ENCODE data around the gene PRDM2.

DNA sequence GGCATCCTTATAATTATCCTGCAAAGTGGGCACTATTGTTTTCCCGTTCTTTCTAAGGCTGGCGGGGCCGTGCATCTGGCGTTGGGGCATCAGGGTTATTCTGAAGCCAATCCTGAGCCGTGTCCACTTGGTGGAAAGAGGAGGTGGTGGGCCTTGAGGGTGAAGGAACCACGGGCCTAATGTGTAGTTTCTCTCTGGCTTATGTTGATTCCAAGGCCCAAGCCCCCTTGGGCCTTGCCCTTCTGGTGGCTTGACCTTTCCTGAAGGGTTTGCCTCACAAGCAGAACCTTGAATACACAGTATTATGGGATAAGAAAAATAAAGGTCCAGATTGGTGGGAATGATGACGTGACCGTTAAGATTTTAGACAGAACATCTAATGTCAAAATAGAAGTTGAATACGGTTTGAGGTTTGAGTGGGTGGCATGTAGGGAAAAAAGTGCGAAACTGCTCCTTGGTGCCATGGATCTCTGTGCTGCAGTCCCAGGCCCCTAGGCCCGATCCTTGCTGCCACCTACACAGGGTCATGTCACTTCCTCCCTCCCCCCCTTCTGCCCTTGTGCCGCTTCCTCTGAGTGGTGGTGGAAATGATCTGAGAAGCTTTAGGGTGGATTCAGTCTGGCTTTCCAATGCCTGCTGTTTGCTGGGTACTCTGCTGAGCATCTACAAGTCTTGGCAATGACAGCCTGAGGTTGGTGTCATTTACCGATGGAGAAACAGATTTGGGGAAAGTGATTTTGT, 90.5 kb downstream of the PRDM2 start:
- TF ChIP-seq YY1 (IDR thresholded peaks at IDR 0.05; ENCODE audit: insufficient read depth, insufficient read length) (no peak), ZNF274 (IDR thresholded peaks at IDR 0.05; ENCODE audit: low read depth, low read length) (no peak)

Data from NT2/D1 (cell line).